ENCODE measurements around the gene DOP1B.

The DOP1B gene

GRCh38 chr21:36202726-36203602 is 46.3 kb downstream of the DOP1B start:
- DNase-seq (ENCODE audit: low read depth, low spot score) = no peak

- no peak for DNase-seq (ENCODE audit: low read depth, low spot score)
Measured at GRCh38 chr21:36203603-36203889, 46.9 kb downstream of the DOP1B start.

GRCh38 chr21:36204980-36205379 is 48.4 kb downstream of the DOP1B start:
- DNase-seq (ENCODE audit: low read depth, low spot score) = no peak

DNA sequence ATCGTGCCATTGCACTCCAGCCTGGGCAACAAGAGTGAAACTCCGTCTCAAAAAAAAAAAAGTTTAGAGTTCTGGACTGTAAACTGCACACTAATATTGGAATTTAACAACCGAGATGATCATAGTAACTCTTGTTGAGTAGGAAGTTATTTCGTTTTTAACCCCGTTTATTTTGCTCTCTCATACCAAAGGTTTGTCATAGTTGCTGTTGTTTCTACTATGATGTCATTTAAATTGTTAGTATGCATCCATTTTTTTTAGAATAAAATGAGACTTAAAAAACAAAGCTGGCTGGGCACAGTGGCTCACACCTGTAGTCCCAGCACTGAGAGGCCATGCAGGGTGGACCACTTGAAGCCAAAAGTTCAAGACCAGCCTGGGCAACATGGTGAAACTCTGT is 49.3 kb downstream of the DOP1B start:
- no peak for DNase-seq (ENCODE audit: low read depth, low spot score)
